Tibial nerve (tissue), 4 donors: ENCODE results near the gene TUBB4B. TPM values are rescaled to one million over a fixed set of nuclear protein-coding genes. Genes with fewer than 3 reads are reported as not detected.

Experiments used
- DNase-seq, 2 donors: peaks; one replicate each; pipeline ENCODE4 v3.0.0-alpha.2; 2019; ENCODE audit warnings: low spot score in 2 of 2
- H3K27ac ChIP-seq, 4 donors: fragments of 200-600 bp; sonication (generic) in 3 of 4; one replicate each; pipeline ENCODE4 v1.5.1; 2017 to 2019; ENCODE audit warnings: mild to moderate bottlenecking in 1 of 4
- H3K27me3 ChIP-seq, 2 donors: fragments of 200-600 bp; sonication (generic) in 1 of 2; one replicate each; pipeline versions ENCODE4 v1.5.1 to v1.6.0; 2017 to 2019
- H3K36me3 ChIP-seq, 3 donors: fragments of 200-600 bp; sonication (generic); one replicate each; pipeline ENCODE4 v1.5.1; 2018 to 2019
- H3K4me1 ChIP-seq, 4 donors: fragments of 200-600 bp; sonication (generic) in 3 of 4; one replicate each; pipeline ENCODE4 v1.5.1; 2017 to 2019
- H3K4me3 ChIP-seq, 4 donors: fragments of 200-600 bp; sonication (generic) in 3 of 4; one replicate each; pipeline ENCODE4 v1.5.1; 2017 to 2019; ENCODE audit warnings: mild to moderate bottlenecking in 1 of 4, moderate library complexity in 1 of 4
- H3K9me3 ChIP-seq, 4 donors: fragments of 200-600 bp; sonication (generic) in 3 of 4; one replicate each; pipeline ENCODE4 v1.5.1; 2017 to 2019
- CTCF ChIP-seq, 5 experiments: fragments of 200-600 bp in 3 of 5; fragments of 450-650 bp in 2 of 5; sonication (generic) in 3 of 5; IDR thresholded peaks; one replicate each; pipeline ENCODE4 v1.5.1; 2016 to 2019; ENCODE audit warnings: antibody characterized with exemption in 5 of 5, mild to moderate bottlenecking in 3 of 5, moderate library complexity in 2 of 5
- EP300 ChIP-seq, 2 donors: sonication (generic); formaldehyde crosslinking; IDR thresholded peaks; one replicate each; pipeline ENCODE4 v1.6.1; 2017; ENCODE audit warnings: antibody characterized with exemption in 2 of 2, mild to moderate bottlenecking in 1 of 2
- POLR2A ChIP-seq, 2 donors: fragments of 450-650 bp; IDR thresholded peaks; one replicate each; pipeline ENCODE4 v1.6.1; 2017; ENCODE audit warnings: antibody characterized with exemption in 2 of 2, mild to moderate bottlenecking in 2 of 2, moderate library complexity in 2 of 2
- WGBS, 2 donors: methylation state at CpG; one replicate each; pipeline ENCODE4 v1.1.5; 2018; 5-methylcytosine and 5-hydroxymethylcytosine counted together
- total RNA-seq, 4 donors: library from RNA; depleted of rRNA; stranded (reverse); fragments of >200 nt; gene quantifications; one replicate each; pipeline ENCODE4 v1.1.0, GENCODE V29; 2016

TUBB4B gene
- total RNA-seq, 4 donors from 2014 or later = 102 to 190 (median 161) TPM

DNA sequence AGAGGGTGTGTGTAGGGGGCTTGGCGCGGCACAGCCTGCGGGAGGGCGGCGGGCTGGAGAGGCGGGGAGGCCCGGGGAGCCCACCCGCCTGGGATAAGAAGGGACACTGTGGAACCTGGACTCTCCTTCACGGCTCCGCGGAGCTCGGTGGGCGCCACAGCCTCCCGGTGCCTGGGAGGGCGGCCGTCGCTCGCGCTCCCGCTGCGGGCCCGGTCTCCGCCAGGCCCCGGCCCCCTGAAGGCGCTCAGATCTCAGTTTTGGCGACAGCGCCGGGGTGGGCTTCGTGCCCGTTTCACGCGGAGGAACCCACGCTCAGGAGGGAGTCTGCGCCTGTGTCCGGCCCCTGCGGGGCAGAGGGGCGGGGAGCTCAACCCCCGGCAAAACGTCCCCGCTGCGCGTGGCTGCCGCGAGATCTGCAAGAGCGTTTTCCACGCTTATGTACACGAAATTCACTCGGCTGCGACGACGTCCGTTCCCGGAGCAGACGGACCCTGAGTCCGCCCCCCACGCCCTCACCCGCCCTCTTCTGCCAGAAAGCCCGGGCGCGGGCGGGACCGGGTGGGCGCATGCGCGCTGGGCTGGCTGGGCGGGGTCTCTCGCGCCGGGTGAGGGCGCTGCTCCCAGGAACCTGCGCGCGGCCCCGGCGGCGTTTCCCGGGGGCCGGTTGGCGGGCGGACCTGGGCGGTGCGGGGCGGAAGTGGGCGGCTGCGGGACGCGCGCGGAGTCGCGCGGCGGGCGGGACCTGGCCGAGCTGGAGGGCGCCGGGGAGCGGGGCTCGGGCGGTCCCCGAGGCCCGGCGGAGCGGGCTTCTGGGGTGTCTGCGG lies 13.7 kb downstream of the TUBB4B start, which contains the start of gene NELFB:
Gene NELFB (plus strand): TSS at position 704 of the 824 bp plus-strand sequence.
- Histone ChIP-seq H3K9me3 (no peaks in the 10 kb centered on the region), H3K36me3 (peaks cover 0 to 31% (median 5%) of the 10 kb centered on the region in 3 donors), H3K27ac (peak within 1 kb of the TSS; percentile 67 to 87 (median 86)), H3K27me3 (no peaks in the 10 kb centered on the region), H3K4me1 (peaks cover 0 to 38% (median 22%) of the 10 kb centered on the region in 4 donors), H3K4me3 (peak within 1 kb of the TSS; percentile 72 to 100 (median 98))
- peak; percentile 77 to 84 for DNase-seq
- WGBS, 2 donors = 1 to 3% methylated on average over 39 to 48 of the region's 105 CpGs
- peak; percentile 37 to 65 for TF ChIP-seq EP300 (IDR thresholded peaks at IDR 0.05)
- peak in 3 of 5 experiments; percentile 9 to 59 (median 15) for TF ChIP-seq CTCF (IDR thresholded peaks at IDR 0.05)
- peak in 1 of 2 donors; percentile 58 for TF ChIP-seq POLR2A (IDR thresholded peaks at IDR 0.05)

DNA sequence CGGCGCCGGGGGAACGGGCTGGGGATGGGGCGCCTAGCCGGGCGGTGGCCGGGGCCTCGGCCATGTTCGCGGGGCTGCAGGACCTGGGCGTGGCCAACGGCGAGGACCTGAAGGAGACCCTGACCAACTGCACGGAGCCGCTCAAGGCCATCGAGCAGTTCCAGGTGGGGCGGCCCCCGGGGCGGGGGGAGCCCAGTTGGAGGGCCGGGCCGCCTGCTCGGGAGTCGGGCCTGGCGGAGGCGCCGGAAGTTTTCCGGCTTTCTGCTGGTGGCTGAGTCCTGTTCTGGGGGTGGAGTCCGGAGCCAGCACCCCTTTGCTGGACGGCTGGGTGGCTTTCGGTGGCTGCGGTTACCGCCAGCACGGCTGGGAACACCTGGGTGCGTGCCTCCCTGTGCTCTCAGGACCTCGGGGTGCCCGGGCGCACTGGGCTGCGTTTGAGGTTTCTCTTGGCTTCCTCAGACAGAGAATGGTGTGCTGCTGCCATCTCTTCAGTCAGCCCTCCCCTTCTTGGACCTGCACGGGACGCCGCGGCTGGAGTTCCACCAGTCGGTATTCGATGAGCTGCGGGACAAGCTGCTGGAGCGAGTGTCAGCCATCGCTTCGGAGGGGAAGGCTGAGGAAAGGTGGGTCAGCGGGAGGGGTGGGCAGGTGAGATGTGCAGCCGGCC lies 14.5 kb downstream of the TUBB4B start:
- H3K4me1 ChIP-seq = peaks cover 0 to 33% (median 22%) of the 10 kb centered on the region in 4 donors
- H3K4me3 ChIP-seq = peak overlapping the region; percentile 72 to 100 (median 98)
- TF ChIP-seq EP300 (IDR thresholded peaks at IDR 0.05) (no peak), CTCF (IDR thresholded peaks at IDR 0.05) (no peak), POLR2A (IDR thresholded peaks at IDR 0.05) (no peak)
- WGBS, 2 donors = 4 to 6% methylated on average over 22 to 34 of the region's 51 CpGs
- H3K36me3 ChIP-seq = peaks cover 0 to 33% (median 5%) of the 10 kb centered on the region in 3 donors
- no peaks in the 10 kb centered on the region for H3K9me3 ChIP-seq
- peak overlapping the region in 3 of 4 donors; percentile 64 to 84 (median 84) for H3K27ac ChIP-seq
- H3K27me3 ChIP-seq = no peaks in the 10 kb centered on the region
- no peak for DNase-seq

GRCh38 chr9:137256362-137256761 lies 15.3 kb downstream of the TUBB4B start:
- no peak for DNase-seq
- Histone ChIP-seq H3K27me3 (no peaks in the 10 kb centered on the region), H3K4me1 (peaks cover 0 to 28% (median 22%) of the 10 kb centered on the region in 4 donors), H3K4me3 (peak overlapping the region; percentile 72 to 100 (median 98)), H3K9me3 (no peaks in the 10 kb centered on the region), H3K27ac (no peak overlapping the region), H3K36me3 (peaks cover 0 to 35% (median 5%) of the 10 kb centered on the region in 3 donors)
- no peak for TF ChIP-seq CTCF (IDR thresholded peaks at IDR 0.05)
- no peak for TF ChIP-seq POLR2A (IDR thresholded peaks at IDR 0.05)
- no peak for TF ChIP-seq EP300 (IDR thresholded peaks at IDR 0.05)
- 89 to 90% methylated on average over 13 to 15 of the region's 15 CpGs for WGBS, 2 donors

DNA sequence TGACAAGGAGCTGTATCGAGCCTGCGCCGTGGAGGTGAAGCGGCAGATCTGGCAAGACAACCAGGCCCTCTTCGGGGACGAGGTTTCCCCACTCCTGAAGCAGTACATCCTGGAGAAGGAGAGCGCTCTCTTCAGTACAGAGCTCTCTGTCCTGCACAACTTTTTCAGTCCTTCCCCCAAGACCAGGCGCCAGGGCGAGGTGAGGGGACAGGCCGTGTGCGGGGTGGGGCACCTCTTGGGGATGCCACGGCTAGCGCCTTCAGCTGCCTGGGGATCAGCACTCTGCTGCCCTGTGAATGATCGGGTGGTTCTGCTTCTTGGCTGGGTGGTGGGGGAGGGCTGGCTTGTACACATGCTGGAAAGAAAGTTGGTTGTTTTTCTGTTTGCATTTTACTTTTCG lies 15.8 kb downstream of the TUBB4B start:
- Histone ChIP-seq H3K27me3 (no peaks in the 10 kb centered on the region), H3K36me3 (peaks cover 0 to 35% (median 5%) of the 10 kb centered on the region in 3 donors), H3K4me1 (peaks cover 0 to 29% (median 22%) of the 10 kb centered on the region in 4 donors), H3K27ac (no peak overlapping the region), H3K4me3 (no peak overlapping the region), H3K9me3 (no peaks in the 10 kb centered on the region)
- TF ChIP-seq EP300 (IDR thresholded peaks at IDR 0.05) = no peak
- TF ChIP-seq POLR2A (IDR thresholded peaks at IDR 0.05) = no peak
- no peak for TF ChIP-seq CTCF (IDR thresholded peaks at IDR 0.05)
- DNase-seq = no peak
- 90 to 94% methylated on average over 15 of the region's 15 CpGs for WGBS, 2 donors
